ENCODE data around the gene WSB1.

DNA sequence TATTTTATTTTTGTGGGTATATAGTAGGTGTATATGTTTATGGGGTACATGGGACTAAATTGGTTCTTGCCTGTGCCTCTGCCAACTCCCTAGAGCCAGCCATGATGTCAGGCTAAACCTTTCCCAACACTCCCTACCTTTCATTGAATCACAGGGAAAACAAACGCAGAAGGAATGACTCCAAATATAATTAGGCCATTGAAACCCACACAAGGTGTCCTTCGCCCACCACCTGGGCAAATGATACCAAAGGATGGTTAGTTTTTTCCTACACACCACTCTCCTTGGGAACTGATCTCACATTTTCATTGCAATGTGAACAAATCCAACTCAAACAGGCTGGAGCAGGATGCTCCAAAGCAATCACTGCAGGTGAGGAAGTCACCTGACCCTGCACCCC is 27.5 kb downstream of the WSB1 start:
- TF ChIP-seq TCF3 (CRISPR knock-in tag; IDR thresholded peaks at IDR 0.05), result no peak
- TF ChIP-seq BDP1 (IDR thresholded peaks at IDR 0.05; ENCODE audit: insufficient read depth, insufficient read length), result no peak
